ENCODE data around the gene ANLN. TPM values are rescaled to one million over a fixed set of nuclear protein-coding genes. Genes with fewer than 3 reads are reported as not detected.
A peak's percentile ranks its signal among the peaks of the same experiment; 100 is the strongest.
"Not testable (repeated sequence)": the region's sequence is repeated elsewhere in the genome, so short reads cannot be mapped to it uniquely, and the experiment has no call there.

ANLN gene
- total and polyA plus RNA-seq, 7 experiments from 2014 or later, result 0.30 to 48.6 (median 0.63) TPM; not detected in 1

- CTCF ChIA-PET, result interaction anchor here (0.8 kb wide), 1 partner anchor 309 kb away, joined by 3 read pairs; no protein-coding TSS in a partner anchor
- no peak for DNase-seq
- Mint-ChIP-seq H3K27me3 (peaks cover 0 to 56% (median 0%) of the 10 kb centered on the region in 5 donors), H3K9me3 (no peaks in the 10 kb centered on the region), H3K27ac (no peak overlapping the region), H3K36me3 (no peaks in the 10 kb centered on the region), H3K4me1 (peaks cover 0 to 8% (median 5%) of the 10 kb centered on the region in 7 donors), H3K4me3 (no peak overlapping the region)
- intact Hi-C loops (cut with micrococcal nuclease), result loop anchor here (5.0 to 10.0 kb wide), 8 partner anchors 73 to 1332 kb away; partner anchors contain the start of genes DPY19L1 (in 1 of the 2), EEPD1 (in 1 of the 2), ELMO1 (in 1 of the 2) and HERPUD2 (in 1 of the 2)
- POLR2A ChIA-PET, result interaction anchor here (2.2 kb wide), 1 partner anchor 9 kb away, joined by 6 read pairs; no protein-coding TSS in a partner anchor
- no peaks in the 10 kb centered on the region for H3K9me3 ChIP-seq (ENCODE audit: control insufficient read depth in 2 of 3, low read length in 3 of 3)
- H3K36me3 ChIP-seq (ENCODE audit: control insufficient read depth in 2 of 3, insufficient read depth in 3 of 3, low read length in 3 of 3), result no peaks in the 10 kb centered on the region
- no peak for ATAC-seq
- no peaks in the 10 kb centered on the region for H3K27me3 ChIP-seq (ENCODE audit: control insufficient read depth in 2 of 2, insufficient read depth in 2 of 2, low read length in 2 of 2)
- no peak overlapping the region for H3K4me3 ChIP-seq (ENCODE audit: low read length)
- no peak overlapping the region for H3K27ac ChIP-seq (ENCODE audit: low read depth, low read length)
- peaks cover 0 to 5% of the 10 kb centered on the region in 2 donors for H3K4me1 ChIP-seq (ENCODE audit: control insufficient read depth in 2 of 2, insufficient read depth in 2 of 2, low read length in 2 of 2)
These were observed 20.5 kb upstream of the ANLN start for GRCh38 chr7:36369171-36369570.

GRCh38 chr7:36370046-36370445 is 19.6 kb upstream of the ANLN start:
- H3K36me3 Mint-ChIP-seq, result no peaks in the 10 kb centered on the region
- H3K4me3 Mint-ChIP-seq, result no peak overlapping the region
- H3K9me3 Mint-ChIP-seq, result no peaks in the 10 kb centered on the region
- H3K27me3 ChIP-seq (ENCODE audit: control insufficient read depth in 2 of 2, insufficient read depth in 2 of 2, low read length in 2 of 2), result no peaks in the 10 kb centered on the region
- ATAC-seq (no peak), DNase-seq (no peak)
- no peak overlapping the region for H3K27ac Mint-ChIP-seq
- H3K9me3 ChIP-seq (ENCODE audit: control insufficient read depth in 2 of 3, low read length in 3 of 3), result no peaks in the 10 kb centered on the region
- H3K4me1 ChIP-seq (ENCODE audit: control insufficient read depth in 2 of 2, insufficient read depth in 2 of 2, low read length in 2 of 2), result peaks cover 0 to 5% of the 10 kb centered on the region in 2 donors
- no peak overlapping the region for H3K4me3 ChIP-seq (ENCODE audit: low read length)
- peaks cover 0 to 49% (median 0%) of the 10 kb centered on the region in 5 donors for H3K27me3 Mint-ChIP-seq
- ChIA-PET POLR2A (interaction anchor here (0.6 to 2.2 kb wide), 2 partner anchors 8 to 26 kb away, joined by 3 to 6 read pairs; no protein-coding TSS in a partner anchor), CTCF (no interaction called here)
- H3K36me3 ChIP-seq (ENCODE audit: control insufficient read depth in 2 of 3, insufficient read depth in 3 of 3, low read length in 3 of 3), result no peaks in the 10 kb centered on the region
- no peak overlapping the region for H3K27ac ChIP-seq (ENCODE audit: low read depth, low read length)
- H3K4me1 Mint-ChIP-seq, result peaks cover 0 to 8% (median 5%) of the 10 kb centered on the region in 7 donors
- intact Hi-C loops (cut with micrococcal nuclease), result no loop called here

- no peaks in the 10 kb centered on the region for H3K9me3 ChIP-seq (ENCODE audit: control insufficient read depth in 2 of 3, low read length in 3 of 3)
- H3K4me3 ChIP-seq (ENCODE audit: low read length), result no peak overlapping the region
- CTCF ChIA-PET, result no interaction called here
- peaks cover 0 to 7% (median 5%) of the 10 kb centered on the region in 7 donors for H3K4me1 Mint-ChIP-seq
- intact Hi-C loops (cut with micrococcal nuclease), result no loop called here
- H3K9me3 Mint-ChIP-seq, result peaks cover 0 to 11% (median 0%) of the 10 kb centered on the region in 11 donors
- no peak overlapping the region for H3K27ac ChIP-seq (ENCODE audit: low read depth, low read length)
- peaks cover 0 to 6% (median 2%) of the 10 kb centered on the region in 5 donors for H3K36me3 Mint-ChIP-seq
- no peak overlapping the region for H3K27ac Mint-ChIP-seq
- POLR2A ChIA-PET, result interaction anchor here (0.7 kb wide), 1 partner anchor 1102 kb away, joined by 5 read pairs; no protein-coding TSS in a partner anchor
- no peak overlapping the region for H3K4me3 Mint-ChIP-seq
- H3K27me3 ChIP-seq (ENCODE audit: control insufficient read depth in 2 of 2, insufficient read depth in 2 of 2, low read length in 2 of 2), result no peaks in the 10 kb centered on the region
- ATAC-seq (no peak), DNase-seq (no peak)
- H3K27me3 Mint-ChIP-seq, result peaks cover 0 to 46% (median 6%) of the 10 kb centered on the region in 5 donors
- peaks cover 0 to 5% of the 10 kb centered on the region in 2 donors for H3K4me1 ChIP-seq (ENCODE audit: control insufficient read depth in 2 of 2, insufficient read depth in 2 of 2, low read length in 2 of 2)
- H3K36me3 ChIP-seq (ENCODE audit: control insufficient read depth in 2 of 3, insufficient read depth in 3 of 3, low read length in 3 of 3), result no peaks in the 10 kb centered on the region
These were observed 17.5 kb upstream of the ANLN start for GRCh38 chr7:36372156-36372555.

GRCh38 chr7:36378555-36378954 is 11.1 kb upstream of the ANLN start:
- ChIA-PET CTCF (interaction anchor here (1.3 to 1.5 kb wide), 2 partner anchors 11 to 59 kb away, joined by 3 read pairs; no protein-coding TSS in a partner anchor), POLR2A (interaction anchor here (1.2 to 2.9 kb wide), 3 partner anchors 9 to 11 kb away, joined by 4 to 18 read pairs (median 6); partner anchors contain the start of gene ANLN)
- intact Hi-C loops (cut with micrococcal nuclease), result loop anchor here in 1 of 2 donors (1.0 kb wide), 1 partner anchor 11 kb away; a partner anchor contains a TSS
- H3K4me1 ChIP-seq (ENCODE audit: control insufficient read depth in 2 of 2, insufficient read depth in 2 of 2, low read length in 2 of 2); H3K27me3 ChIP-seq (ENCODE audit: control insufficient read depth in 2 of 2, insufficient read depth in 2 of 2, low read length in 2 of 2); H3K36me3 ChIP-seq (ENCODE audit: control insufficient read depth in 2 of 3, insufficient read depth in 3 of 3, low read length in 3 of 3); H3K9me3 ChIP-seq (ENCODE audit: control insufficient read depth in 2 of 3, low read length in 3 of 3); H3K4me3 ChIP-seq (ENCODE audit: low read length); H3K27ac ChIP-seq (ENCODE audit: low read depth, low read length); ATAC-seq: not testable (repeated sequence)
- Mint-ChIP-seq H3K4me3 (peak overlapping the region in 9 of 10 donors; percentile 11 to 70 (median 26)), H3K27me3 (peaks cover 2 to 22% (median 6%) of the 10 kb centered on the region in 5 donors), H3K36me3 (peaks cover 4 to 13% (median 12%) of the 10 kb centered on the region in 5 donors), H3K4me1 (peaks cover 7 to 30% (median 25%) of the 10 kb centered on the region in 7 donors), H3K27ac (peak overlapping the region in 8 of 9 donors; percentile 8 to 83 (median 57)), H3K9me3 (peaks cover 3 to 38% (median 9%) of the 10 kb centered on the region in 11 donors)
- peak in 6 of 9 donors; percentile 14 to 57 (median 36) for DNase-seq

- Histone ChIP-seq H3K4me1 (ENCODE audit: control insufficient read depth in 2 of 2, insufficient read depth in 2 of 2, low read length in 2 of 2) (peaks cover 5 to 7% of the 10 kb centered on the region in 2 donors), H3K27me3 (ENCODE audit: control insufficient read depth in 2 of 2, insufficient read depth in 2 of 2, low read length in 2 of 2) (no peaks in the 10 kb centered on the region), H3K27ac (ENCODE audit: low read depth, low read length) (no peak overlapping the region), H3K4me3 (ENCODE audit: low read length) (no peak overlapping the region), H3K9me3 (ENCODE audit: control insufficient read depth in 2 of 3, low read length in 3 of 3) (peaks cover 0 to 4% (median 0%) of the 10 kb centered on the region in 3 experiments), H3K36me3 (ENCODE audit: control insufficient read depth in 2 of 3, insufficient read depth in 3 of 3, low read length in 3 of 3) (no peaks in the 10 kb centered on the region)
- H3K27ac Mint-ChIP-seq, result peak overlapping the region in 5 of 9 donors; percentile 9 to 60 (median 32)
- ChIA-PET POLR2A (interaction anchor here (2.9 kb wide), 1 partner anchor 9 kb away, joined by 18 read pairs; the partner anchor contains the start of gene ANLN), CTCF (no interaction called here)
- H3K9me3 Mint-ChIP-seq, result peaks cover 3 to 38% (median 9%) of the 10 kb centered on the region in 11 donors
- intact Hi-C loops (cut with micrococcal nuclease), result no loop called here
- H3K27me3 Mint-ChIP-seq, result peaks cover 2 to 22% (median 6%) of the 10 kb centered on the region in 5 donors
- DNase-seq (no peak), ATAC-seq (no peak)
- peak overlapping the region in 1 of 10 donors; percentile 5 for H3K4me3 Mint-ChIP-seq
- peaks cover 4 to 13% (median 12%) of the 10 kb centered on the region in 5 donors for H3K36me3 Mint-ChIP-seq
- peaks cover 7 to 30% (median 25%) of the 10 kb centered on the region in 7 donors for H3K4me1 Mint-ChIP-seq
These were observed 9.7 kb upstream of the ANLN start for GRCh38 chr7:36379831-36380504.

GRCh38 chr7:36381056-36381455 is 8.6 kb upstream of the ANLN start:
- CTCF ChIA-PET, result interaction anchor here (0.6 kb wide), 1 partner anchor 140 kb away, joined by 3 read pairs; no protein-coding TSS in a partner anchor
- H3K27ac Mint-ChIP-seq, result peak overlapping the region in 2 of 9 donors; percentile 0 to 8
- H3K4me3 Mint-ChIP-seq, result no peak overlapping the region

More at GRCh38 chr7:36381056-36381455, 8.6 kb upstream of the ANLN start:
- no peak overlapping the region for H3K27ac ChIP-seq (ENCODE audit: low read depth, low read length)
- intact Hi-C loops (cut with micrococcal nuclease), result no loop called here
- no peaks in the 10 kb centered on the region for H3K27me3 ChIP-seq (ENCODE audit: control insufficient read depth in 2 of 2, insufficient read depth in 2 of 2, low read length in 2 of 2)
- POLR2A ChIA-PET, result interaction anchor here (1.0 kb wide), 1 partner anchor 8 kb away, joined by 3 read pairs; the partner anchor contains the start of gene ANLN
- peaks cover 7 to 30% (median 25%) of the 10 kb centered on the region in 7 donors for H3K4me1 Mint-ChIP-seq
- peaks cover 5 to 7% of the 10 kb centered on the region in 2 donors for H3K4me1 ChIP-seq (ENCODE audit: control insufficient read depth in 2 of 2, insufficient read depth in 2 of 2, low read length in 2 of 2)
- no peaks in the 10 kb centered on the region for H3K36me3 ChIP-seq (ENCODE audit: control insufficient read depth in 2 of 3, insufficient read depth in 3 of 3, low read length in 3 of 3)
- H3K27me3 Mint-ChIP-seq, result peaks cover 2 to 17% (median 5%) of the 10 kb centered on the region in 5 donors
- H3K9me3 Mint-ChIP-seq, result peaks cover 3 to 33% (median 9%) of the 10 kb centered on the region in 11 donors
- ATAC-seq, result no peak
- peaks cover 4 to 13% (median 10%) of the 10 kb centered on the region in 5 donors for H3K36me3 Mint-ChIP-seq
- peaks cover 0 to 4% (median 0%) of the 10 kb centered on the region in 3 experiments for H3K9me3 ChIP-seq (ENCODE audit: control insufficient read depth in 2 of 3, low read length in 3 of 3)
- H3K4me3 ChIP-seq (ENCODE audit: low read length), result no peak overlapping the region
- DNase-seq, result no peak

Data from naive thymus-derived CD4-positive, alpha-beta T cell (primary cell).